Right atrium auricular region (tissue), 2 donors: ENCODE data around the gene PCSK5. TPM values are rescaled to one million over a fixed set of nuclear protein-coding genes. Genes with fewer than 3 reads are reported as not detected.
"Not testable (repeated sequence)": the region's sequence is repeated elsewhere in the genome, so short reads cannot be mapped to it uniquely, and the experiment has no call there.

ENCODE experiments used
- DNase-seq: peaks from one replicate; pipeline ENCODE4 v3.0.0-alpha.2; 2019; ENCODE audit warnings: low spot score
- H3K27ac ChIP-seq, 2 donors: fragments of 200-600 bp; sonication (generic); 1 replicate in 1 of 2; 2 replicates in 1 of 2; pipeline ENCODE4 v1.5.1; 2016 to 2019
- H3K27me3 ChIP-seq, 2 donors: fragments of 200-600 bp; sonication (generic); one replicate each; pipeline versions ENCODE4 v1.5.1 to v1.6.0; 2017 to 2019
- H3K36me3 ChIP-seq: fragments of 200-600 bp; sonication (generic); one replicate; pipeline ENCODE4 v1.5.1; 2016
- H3K4me1 ChIP-seq, 2 donors: fragments of 200-600 bp; sonication (generic); one replicate each; pipeline versions ENCODE4 v1.5.1 to v1.6.0; 2017 to 2019
- H3K4me3 ChIP-seq, 2 donors: fragments of 200-600 bp; sonication (generic); 1 replicate in 1 of 2; 2 replicates in 1 of 2; pipeline ENCODE4 v1.5.1; 2017 to 2019; ENCODE audit warnings: mild to moderate bottlenecking in 1 of 2, moderate library complexity in 1 of 2
- H3K9me3 ChIP-seq, 2 donors: fragments of 200-600 bp; sonication (generic); one replicate each; pipeline ENCODE4 v1.5.1; 2019
- CTCF ChIP-seq, 2 donors: fragments of 200-600 bp; sonication (generic); IDR thresholded peaks; one replicate each; pipeline ENCODE4 v1.5.1; 2019; ENCODE audit warnings: antibody characterized with exemption in 2 of 2
- total RNA-seq, 2 donors: library from RNA; depleted of rRNA; stranded (reverse); fragments of >200 nt; gene quantifications; one replicate each; pipeline ENCODE4 v1.1.0, GENCODE V29; 2016

The PCSK5 gene
- total RNA-seq, 2 donors from 2014 or later: 5.3 to 6.5 TPM

DNA sequence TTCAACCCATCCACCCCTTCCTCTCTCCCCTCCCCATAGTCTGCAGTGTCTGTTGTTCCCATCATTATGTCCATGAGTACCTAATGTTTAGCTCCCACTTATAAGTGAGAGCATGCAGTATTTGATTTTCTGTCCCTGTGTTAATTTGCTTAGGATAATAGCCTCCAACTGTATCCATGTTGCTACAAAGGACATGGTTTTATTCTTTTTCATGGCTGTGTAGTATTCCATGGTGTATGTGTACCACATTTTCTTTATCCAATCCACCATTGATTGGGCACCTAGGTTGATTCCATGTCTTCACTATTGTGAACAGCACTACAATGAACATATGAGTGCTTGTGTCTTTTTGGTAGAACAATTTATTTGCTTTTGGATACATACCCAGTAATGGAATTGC, 187.1 kb downstream of the PCSK5 start:
- H3K9me3 ChIP-seq: peaks cover 0 to 12% of the 10 kb centered on the region in 2 donors
- no peak for DNase-seq
- H3K4me3 ChIP-seq: no peak overlapping the region
- no peaks in the 10 kb centered on the region for H3K27me3 ChIP-seq
- peaks cover 0 to 7% of the 10 kb centered on the region in 2 donors for H3K4me1 ChIP-seq
- no peak overlapping the region for H3K27ac ChIP-seq
- no peaks in the 10 kb centered on the region for H3K36me3 ChIP-seq
- no peak for TF ChIP-seq CTCF (IDR thresholded peaks at IDR 0.05)

GRCh38 chr9:76081281-76081680, 190.8 kb downstream of the PCSK5 start:
- DNase-seq, H3K27ac ChIP-seq, H3K4me3 ChIP-seq, H3K36me3 ChIP-seq, H3K4me1 ChIP-seq, H3K27me3 ChIP-seq: not testable (repeated sequence)
- peaks cover 0 to 12% of the 10 kb centered on the region in 2 donors for H3K9me3 ChIP-seq

GRCh38 chr9:76082057-76082456, 191.6 kb downstream of the PCSK5 start:
- TF ChIP-seq CTCF (IDR thresholded peaks at IDR 0.05): no peak
- DNase-seq: no peak
- peaks cover 0 to 7% of the 10 kb centered on the region in 2 donors for H3K4me1 ChIP-seq
- no peak overlapping the region for H3K27ac ChIP-seq
- no peaks in the 10 kb centered on the region for H3K27me3 ChIP-seq
- no peaks in the 10 kb centered on the region for H3K36me3 ChIP-seq
- H3K4me3 ChIP-seq: no peak overlapping the region
- H3K9me3 ChIP-seq: peaks cover 0 to 12% of the 10 kb centered on the region in 2 donors

DNA sequence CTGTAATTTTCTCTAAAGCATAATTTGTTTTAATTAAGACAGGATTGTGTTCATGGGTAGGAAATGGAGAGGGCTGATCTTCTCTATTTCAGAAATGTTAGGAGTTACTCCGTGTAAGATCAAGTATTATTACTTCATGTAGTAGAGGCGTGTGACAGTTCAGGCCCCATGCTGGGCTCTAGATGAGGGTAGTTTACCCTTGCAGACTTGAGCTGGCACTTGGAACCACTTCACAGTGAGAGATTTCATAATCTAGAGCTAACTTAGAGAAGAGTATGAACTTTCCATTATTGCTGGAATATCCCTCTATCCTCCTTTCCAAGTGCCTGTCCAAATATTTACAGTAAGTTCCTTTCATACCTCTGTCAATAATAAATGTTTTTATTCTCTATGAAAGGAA, 195.1 kb downstream of the PCSK5 start:
- Histone ChIP-seq H3K36me3 (no peaks in the 10 kb centered on the region), H3K27me3 (no peaks in the 10 kb centered on the region), H3K9me3 (no peaks in the 10 kb centered on the region), H3K4me1 (peaks cover 0 to 7% of the 10 kb centered on the region in 2 donors), H3K27ac (no peak overlapping the region), H3K4me3 (no peak overlapping the region)
- TF ChIP-seq CTCF (IDR thresholded peaks at IDR 0.05): no peak
- DNase-seq: no peak

DNA sequence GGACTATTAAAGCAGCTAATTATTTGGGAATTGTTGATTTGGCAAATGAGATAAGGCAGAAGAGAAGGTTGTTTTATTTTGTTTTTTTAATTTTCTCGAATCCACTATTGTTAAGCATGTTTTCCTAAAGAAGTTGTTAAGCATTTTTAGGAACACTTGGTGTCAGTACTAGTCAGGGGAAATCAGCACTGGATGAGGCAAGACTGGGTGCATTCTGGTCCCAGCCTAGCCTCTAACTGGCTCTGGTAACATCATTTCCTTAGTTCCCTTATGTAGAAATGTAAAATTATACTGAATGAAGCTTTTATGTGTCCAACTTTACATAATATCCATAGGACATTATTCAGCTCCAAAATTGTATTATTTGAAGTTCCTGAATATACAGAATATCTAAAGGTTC, 196.1 kb downstream of the PCSK5 start:
- no peaks in the 10 kb centered on the region for H3K27me3 ChIP-seq
- TF ChIP-seq CTCF (IDR thresholded peaks at IDR 0.05): no peak
- H3K9me3 ChIP-seq: no peaks in the 10 kb centered on the region
- no peaks in the 10 kb centered on the region for H3K36me3 ChIP-seq
- H3K27ac ChIP-seq: no peak overlapping the region
- DNase-seq: no peak
- H3K4me3 ChIP-seq: no peak overlapping the region
- peaks cover 0 to 7% of the 10 kb centered on the region in 2 donors for H3K4me1 ChIP-seq

- Histone ChIP-seq H3K4me3 (no peak overlapping the region), H3K9me3 (no peaks in the 10 kb centered on the region), H3K27ac (no peak overlapping the region), H3K27me3 (no peaks in the 10 kb centered on the region), H3K4me1 (no peaks in the 10 kb centered on the region), H3K36me3 (no peaks in the 10 kb centered on the region)
- no peak for DNase-seq
- TF ChIP-seq CTCF (IDR thresholded peaks at IDR 0.05): no peak
These were observed 197.5 kb downstream of the PCSK5 start for GRCh38 chr9:76087976-76088375.
